Measurements from ENCODE around the gene SURF2. TPM values are rescaled to one million over a fixed set of nuclear protein-coding genes. Genes with fewer than 3 reads are reported as not detected.
A peak's percentile ranks its signal among the peaks of the same experiment; 100 is the strongest.

Gene SURF2
- total RNA-seq, 1 experiment from 2014 or later = 39.5 TPM

GRCh38 chr9:133369422-133369821 is 13.1 kb downstream of the SURF2 start:
- H3K27ac Mint-ChIP-seq (ENCODE audit: low read depth, unreplicated experiment) = peak overlapping the region; percentile 70
- no peaks in the 10 kb centered on the region for H3K9me3 Mint-ChIP-seq (ENCODE audit: unreplicated experiment)
- intact Hi-C loops (cut with micrococcal nuclease) = no loop called here
- H3K4me3 Mint-ChIP-seq (ENCODE audit: unreplicated experiment) = no peak overlapping the region
- no peaks in the 10 kb centered on the region for H3K27me3 Mint-ChIP-seq (ENCODE audit: insufficient read depth, unreplicated experiment)
- no TSS peak for BruUV-seq (replicated peaks)
- H3K36me3 Mint-ChIP-seq (ENCODE audit: insufficient read depth, unreplicated experiment) = peaks cover 75% of the 10 kb centered on the region
- ChIA-PET POLR2A (interaction anchor here (1.0 to 6.4 kb wide), 3 partner anchors 14 to 21 kb away, joined by 4 to 65 read pairs (median 5); partner anchors contain the start of genes MED22, RPL7A, SURF1 and SURF2), CTCF (no interaction called here)
- no peak for DNase-seq (ENCODE audit: unreplicated experiment)
- peaks cover 34% of the 10 kb centered on the region for H3K4me1 Mint-ChIP-seq (ENCODE audit: insufficient read depth, unreplicated experiment)
- no peak for TF ChIP-seq CTCF (IDR thresholded peaks at IDR 0.05; ENCODE audit: unreplicated experiment)

- ChIA-PET POLR2A (interaction anchor here (1.2 to 6.4 kb wide), 2 partner anchors 14 to 19 kb away, joined by 5 to 65 read pairs; partner anchors contain the start of genes SURF1 and SURF2), CTCF (interaction anchor here (1.0 kb wide), 1 partner anchor 117 kb away, joined by 3 read pairs; no protein-coding TSS in a partner anchor)
- intact Hi-C loops (cut with micrococcal nuclease) = no loop called here
- no TSS peak for BruUV-seq (replicated peaks)
- no peak overlapping the region for H3K4me3 Mint-ChIP-seq (ENCODE audit: unreplicated experiment)
- no peak for TF ChIP-seq CTCF (IDR thresholded peaks at IDR 0.05; ENCODE audit: unreplicated experiment)
- no peaks in the 10 kb centered on the region for H3K9me3 Mint-ChIP-seq (ENCODE audit: unreplicated experiment)
- peaks cover 74% of the 10 kb centered on the region for H3K36me3 Mint-ChIP-seq (ENCODE audit: insufficient read depth, unreplicated experiment)
- no peak overlapping the region for H3K27ac Mint-ChIP-seq (ENCODE audit: low read depth, unreplicated experiment)
- DNase-seq (ENCODE audit: unreplicated experiment) = no peak
- H3K4me1 Mint-ChIP-seq (ENCODE audit: insufficient read depth, unreplicated experiment) = peaks cover 39% of the 10 kb centered on the region
- no peaks in the 10 kb centered on the region for H3K27me3 Mint-ChIP-seq (ENCODE audit: insufficient read depth, unreplicated experiment)
These were observed 13.6 kb downstream of the SURF2 start for GRCh38 chr9:133369933-133370332.

GRCh38 chr9:133370685-133371084 is 14.3 kb downstream of the SURF2 start:
- Mint-ChIP-seq H3K27me3 (ENCODE audit: insufficient read depth, unreplicated experiment) (no peaks in the 10 kb centered on the region), H3K27ac (ENCODE audit: low read depth, unreplicated experiment) (no peak overlapping the region), H3K4me3 (ENCODE audit: unreplicated experiment) (no peak overlapping the region), H3K9me3 (ENCODE audit: unreplicated experiment) (no peaks in the 10 kb centered on the region), H3K36me3 (ENCODE audit: insufficient read depth, unreplicated experiment) (peaks cover 70% of the 10 kb centered on the region), H3K4me1 (ENCODE audit: insufficient read depth, unreplicated experiment) (peaks cover 39% of the 10 kb centered on the region)
- ChIA-PET CTCF (interaction anchor here (0.5 to 1.4 kb wide), 4 partner anchors 11 to 116 kb away, joined by 3 to 4 read pairs (median 3); partner anchors contain the start of genes SURF1 and SURF2), POLR2A (interaction anchor here (1.2 to 6.4 kb wide), 2 partner anchors 15 to 19 kb away, joined by 5 to 65 read pairs; partner anchors contain the start of genes SURF1 and SURF2)
- intact Hi-C loops (cut with micrococcal nuclease) = no loop called here
- no peak for DNase-seq (ENCODE audit: unreplicated experiment)
- BruUV-seq (replicated peaks) = no TSS peak
- no peak for TF ChIP-seq CTCF (IDR thresholded peaks at IDR 0.05; ENCODE audit: unreplicated experiment)

- Mint-ChIP-seq H3K27ac (ENCODE audit: low read depth, unreplicated experiment) (peak overlapping the region; percentile 49), H3K27me3 (ENCODE audit: insufficient read depth, unreplicated experiment) (no peaks in the 10 kb centered on the region), H3K4me1 (ENCODE audit: insufficient read depth, unreplicated experiment) (peaks cover 39% of the 10 kb centered on the region), H3K36me3 (ENCODE audit: insufficient read depth, unreplicated experiment) (peaks cover 64% of the 10 kb centered on the region), H3K4me3 (ENCODE audit: unreplicated experiment) (no peak overlapping the region), H3K9me3 (ENCODE audit: unreplicated experiment) (no peaks in the 10 kb centered on the region)
- POLR2A ChIA-PET = interaction anchor here (6.4 kb wide), 1 partner anchor 16 kb away, joined by 65 read pairs; the partner anchor contains the start of genes SURF1 and SURF2
- CTCF ChIA-PET = interaction anchor here (1.0 to 1.4 kb wide), 2 partner anchors 12 to 16 kb away, joined by 3 to 4 read pairs; partner anchors contain the start of genes SURF1 and SURF2
- BruUV-seq (replicated peaks) = no TSS peak
- intact Hi-C loops (cut with micrococcal nuclease) = no loop called here
- no peak for DNase-seq (ENCODE audit: unreplicated experiment)
- TF ChIP-seq CTCF (IDR thresholded peaks at IDR 0.05; ENCODE audit: unreplicated experiment) = no peak
These were observed 14.9 kb downstream of the SURF2 start for GRCh38 chr9:133371261-133371711.

Data from MCF 10A (cell line).